ENCODE results near the gene CTNNA3.

Gene CTNNA3

GRCh38 chr10:66748217-66748616, 947.8 kb downstream of the CTNNA3 start:
- no peak for FAIRE-seq

DNA sequence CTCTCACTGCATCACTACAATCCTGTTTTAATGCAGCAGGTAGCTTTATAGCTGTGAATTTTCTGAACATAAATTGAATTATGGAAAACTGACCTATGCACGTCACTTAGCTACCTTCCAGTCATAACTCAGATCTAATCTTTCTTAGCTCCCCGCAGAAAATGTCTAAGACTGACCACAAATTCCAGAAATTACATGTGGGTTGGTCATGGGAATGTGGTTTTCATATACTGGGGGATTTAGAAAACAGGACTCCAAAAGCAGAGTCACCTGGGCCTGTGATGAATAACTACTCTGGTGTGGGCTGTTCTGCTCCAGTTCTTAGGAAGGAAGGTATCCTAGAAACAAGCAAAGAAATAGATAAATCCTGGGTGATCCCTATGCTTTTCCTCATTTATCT, 948.5 kb downstream of the CTNNA3 start:
- FAIRE-seq (no peak), DNase-seq (ENCODE audit: extremely low spot score, insufficient read length, low read depth) (no peak)

More at GRCh38 chr10:66748217-66748616, 947.8 kb downstream of the CTNNA3 start:
- DNase-seq (ENCODE audit: extremely low spot score, insufficient read length, low read depth) = no peak

DNA sequence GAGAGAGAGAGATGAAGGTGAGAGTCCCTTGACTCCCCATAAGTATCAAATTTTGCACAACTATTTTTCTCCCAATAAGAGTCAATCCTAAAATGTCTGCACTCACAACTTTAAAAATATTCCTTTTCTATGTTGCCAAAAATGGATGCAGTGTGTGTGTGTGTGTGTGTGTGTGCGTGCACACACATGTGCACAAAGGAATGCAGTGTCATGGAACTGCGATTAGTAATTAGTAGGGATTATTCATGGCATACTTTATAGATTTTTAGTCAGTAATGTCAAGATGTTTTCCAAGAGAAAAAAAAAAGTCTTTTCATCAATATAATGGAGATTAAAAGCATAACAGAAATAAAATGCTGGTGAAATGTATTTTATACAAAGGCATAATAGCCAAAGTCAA, 949.3 kb downstream of the CTNNA3 start:
- no peak for DNase-seq (ENCODE audit: extremely low spot score, insufficient read length, low read depth)
- no peak for FAIRE-seq

DNA sequence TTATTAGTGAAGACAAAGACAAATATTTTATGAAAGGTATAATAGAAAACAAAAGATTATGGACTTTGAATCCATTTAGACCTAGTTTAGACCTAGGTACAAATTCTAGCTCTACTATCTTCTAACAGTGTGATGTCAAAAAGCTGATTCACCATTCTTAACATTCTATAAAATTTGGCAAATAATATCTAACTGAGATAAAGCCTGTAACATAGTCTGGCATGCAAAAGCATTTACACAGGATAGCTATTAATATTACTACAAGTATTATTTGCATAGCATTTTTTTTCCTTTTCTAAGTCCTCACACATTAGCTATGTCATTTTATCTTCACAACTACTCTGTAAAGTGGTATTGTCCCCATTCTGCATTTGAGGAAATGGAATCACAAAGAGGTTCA, 949.7 kb downstream of the CTNNA3 start:
- no peak for DNase-seq (ENCODE audit: extremely low spot score, insufficient read length, low read depth)
- no peak for FAIRE-seq

- FAIRE-seq (no peak), DNase-seq (ENCODE audit: extremely low spot score, insufficient read length, low read depth) (no peak)
Measured at GRCh38 chr10:66744915-66745314, 951.1 kb downstream of the CTNNA3 start.

DNA sequence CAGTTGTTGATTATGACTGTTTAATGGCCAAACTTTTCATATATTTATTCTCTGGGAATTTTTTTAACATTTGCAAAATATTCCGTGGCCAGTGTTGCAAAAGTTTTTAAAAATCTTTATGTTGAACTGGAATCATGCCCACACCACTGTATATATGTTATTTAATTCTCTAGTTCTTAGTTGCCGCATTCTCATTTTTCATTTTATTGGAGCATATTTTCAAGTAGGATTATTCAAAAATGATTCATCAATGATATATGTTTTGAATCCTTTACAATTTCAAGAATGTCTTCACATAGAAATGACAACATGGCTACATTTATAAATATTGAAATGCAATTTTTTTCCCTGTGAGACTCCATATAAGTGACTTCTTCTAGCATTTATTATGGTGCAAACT, 958.8 kb downstream of the CTNNA3 start:
- FAIRE-seq (no peak), DNase-seq (ENCODE audit: extremely low spot score, insufficient read length, low read depth) (no peak)

DNA sequence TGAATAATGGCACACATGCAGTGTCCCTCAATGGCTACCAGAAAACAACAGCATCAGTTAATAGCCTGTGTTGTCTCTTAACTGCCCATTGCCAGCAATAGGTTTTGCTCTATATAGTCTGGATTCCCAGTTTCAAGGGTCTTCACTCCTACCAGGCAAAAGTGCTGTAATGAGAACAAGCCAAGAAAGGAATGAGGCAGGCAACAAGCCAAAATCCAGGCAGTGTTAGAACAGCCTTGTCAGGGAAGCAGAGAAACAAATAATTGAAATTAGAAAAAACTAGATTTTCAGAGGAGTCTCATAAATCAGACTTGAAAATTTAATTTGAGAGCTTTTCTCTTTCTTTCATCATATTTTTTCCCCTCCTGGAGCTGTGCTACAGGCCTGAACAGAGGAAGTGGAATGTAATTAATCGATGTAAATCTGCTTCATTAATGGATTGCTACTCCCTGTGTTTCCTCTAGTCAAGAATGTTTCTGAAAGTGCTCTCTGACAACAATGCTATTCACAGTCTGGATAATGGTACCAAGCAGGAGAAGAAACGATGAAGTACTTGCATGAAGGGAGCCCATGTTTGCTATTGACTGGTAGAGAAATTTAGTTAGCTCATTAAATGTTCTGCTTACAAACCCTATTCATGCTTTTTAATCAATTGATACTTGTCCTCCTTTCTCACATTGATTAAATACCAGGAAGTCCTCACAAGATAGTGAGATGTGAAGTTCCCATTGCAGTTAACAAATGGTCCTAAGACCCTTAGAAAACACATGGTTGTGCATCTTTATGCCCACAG, 972.2 kb downstream of the CTNNA3 start:
- DNase-seq (ENCODE audit: extremely low spot score, insufficient read length, low read depth) (no peak), FAIRE-seq (no peak)

DNA sequence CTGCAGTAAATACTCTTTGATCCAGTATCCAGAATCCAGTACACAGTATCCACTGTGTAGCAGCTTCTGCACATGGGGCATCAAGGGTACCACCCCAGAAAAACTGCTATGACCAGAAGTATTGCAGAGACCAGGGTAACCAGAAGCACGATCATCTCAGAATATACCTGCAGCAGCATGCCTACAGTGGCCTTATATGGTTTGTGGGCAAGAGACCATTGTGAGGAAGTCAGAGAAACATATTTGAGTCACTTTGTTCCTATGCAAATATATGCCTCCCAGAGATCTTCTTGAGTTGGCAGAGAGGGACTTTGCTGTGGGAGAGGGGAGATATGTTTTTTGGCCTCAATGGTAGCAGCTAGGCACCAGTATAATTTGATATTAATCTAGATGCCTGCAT, 976.5 kb downstream of the CTNNA3 start:
- no peak for FAIRE-seq

GRCh38 chr10:66717231-66717981, 978.6 kb downstream of the CTNNA3 start:
- DNase-seq (ENCODE audit: extremely low spot score, insufficient read length, low read depth) (no peak), FAIRE-seq (no peak)

More for the DNA sequence above, 976.5 kb downstream of the CTNNA3 start:
- no peak for DNase-seq (ENCODE audit: extremely low spot score, insufficient read length, low read depth)

- FAIRE-seq = no peak
Measured at GRCh38 chr10:66714741-66715140, 981.3 kb downstream of the CTNNA3 start.

GRCh38 chr10:66713387-66713786, 982.6 kb downstream of the CTNNA3 start:
- DNase-seq (ENCODE audit: extremely low spot score, insufficient read length, low read depth) (no peak), FAIRE-seq (no peak)

More at GRCh38 chr10:66714741-66715140, 981.3 kb downstream of the CTNNA3 start:
- DNase-seq (ENCODE audit: extremely low spot score, insufficient read length, low read depth) = no peak

GRCh38 chr10:66698069-66698468, 997.9 kb downstream of the CTNNA3 start:
- FAIRE-seq = no peak
- no peak for DNase-seq (ENCODE audit: extremely low spot score, insufficient read length, low read depth)

- FAIRE-seq (no peak), DNase-seq (ENCODE audit: extremely low spot score, insufficient read length, low read depth) (no peak)
Measured at GRCh38 chr10:66695046-66695445, 1000.9 kb downstream of the CTNNA3 start.

- DNase-seq (ENCODE audit: extremely low spot score, insufficient read length, low read depth) (no peak), FAIRE-seq (no peak)
Measured at GRCh38 chr10:66684581-66684980, 1011.4 kb downstream of the CTNNA3 start.

DNA sequence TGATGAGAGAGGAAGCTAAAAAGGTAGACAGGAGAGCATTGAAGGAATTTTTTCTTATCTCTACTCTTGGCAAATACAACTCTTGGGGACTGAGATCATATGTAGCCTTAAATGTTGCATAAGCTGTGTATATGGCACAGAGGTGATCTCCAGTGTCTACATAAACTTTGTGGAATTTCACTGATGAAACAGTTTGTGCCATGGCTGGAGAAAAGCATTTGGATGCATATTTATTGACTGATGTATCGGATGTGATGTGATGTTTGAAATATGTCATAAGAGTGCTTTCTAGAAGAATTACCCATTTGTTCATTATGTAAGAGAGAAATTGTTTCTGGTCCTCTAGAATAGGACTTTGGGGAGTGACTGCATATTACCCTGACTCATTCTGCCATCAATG, 1015.1 kb downstream of the CTNNA3 start:
- no peak for FAIRE-seq
- no peak for DNase-seq (ENCODE audit: extremely low spot score, insufficient read length, low read depth)

GRCh38 chr10:66678521-66678920, 1017.5 kb downstream of the CTNNA3 start:
- DNase-seq (ENCODE audit: extremely low spot score, insufficient read length, low read depth) (no peak), FAIRE-seq (no peak)

- FAIRE-seq = no peak
- no peak for DNase-seq (ENCODE audit: extremely low spot score, insufficient read length, low read depth)
Measured at GRCh38 chr10:66673071-66673470, 1022.9 kb downstream of the CTNNA3 start.

- FAIRE-seq (no peak), DNase-seq (ENCODE audit: extremely low spot score, insufficient read length, low read depth) (no peak)
Measured at GRCh38 chr10:66671562-66671961, 1024.4 kb downstream of the CTNNA3 start.

- no peak for FAIRE-seq
- no peak for DNase-seq (ENCODE audit: extremely low spot score, insufficient read length, low read depth)
Measured at GRCh38 chr10:66671064-66671463, 1024.9 kb downstream of the CTNNA3 start.

DNA sequence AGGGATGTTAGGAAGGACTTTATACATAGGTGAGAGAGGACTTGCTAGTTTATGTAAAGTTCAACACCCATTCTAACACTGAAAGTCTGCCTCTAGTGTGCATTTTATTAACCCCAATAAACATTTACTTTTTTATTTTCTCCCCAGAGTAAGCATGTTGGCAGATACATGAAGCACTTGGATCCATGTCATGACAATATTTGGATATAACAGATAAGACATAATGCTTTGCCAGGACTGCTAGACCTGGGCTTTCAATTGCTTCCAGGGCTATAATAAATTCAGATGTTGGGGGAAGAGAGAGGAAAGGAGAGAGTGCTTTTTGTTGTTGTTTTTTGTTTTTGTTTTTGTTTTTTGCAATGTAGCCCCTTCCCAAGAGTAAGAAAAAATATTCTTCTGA, 1039.5 kb downstream of the CTNNA3 start:
- DNase-seq (ENCODE audit: extremely low spot score, insufficient read length, low read depth) = no peak
- FAIRE-seq = no peak

DNA sequence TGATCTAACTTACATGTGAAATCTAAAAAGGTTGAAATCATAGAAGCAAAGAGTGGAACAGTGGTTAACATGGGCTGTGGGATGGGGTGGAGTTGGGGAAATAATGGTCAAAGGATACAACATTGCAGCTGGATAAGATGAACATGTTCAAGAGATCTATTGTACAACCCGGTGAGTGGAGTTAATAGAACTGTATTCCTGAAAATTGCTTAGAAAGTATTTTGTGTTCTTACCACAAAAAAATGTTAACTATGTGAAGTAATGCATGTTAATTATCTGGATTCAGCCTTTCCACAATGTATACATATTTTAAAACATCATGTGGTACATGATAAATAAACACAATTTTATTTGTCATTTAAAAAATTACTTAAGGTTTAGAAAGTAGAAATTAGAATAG, 1041.1 kb downstream of the CTNNA3 start:
- no peak for DNase-seq (ENCODE audit: extremely low spot score, insufficient read length, low read depth)
- no peak for FAIRE-seq
